ENCODE measurements around the gene ITPKB.

The ITPKB gene

DNA sequence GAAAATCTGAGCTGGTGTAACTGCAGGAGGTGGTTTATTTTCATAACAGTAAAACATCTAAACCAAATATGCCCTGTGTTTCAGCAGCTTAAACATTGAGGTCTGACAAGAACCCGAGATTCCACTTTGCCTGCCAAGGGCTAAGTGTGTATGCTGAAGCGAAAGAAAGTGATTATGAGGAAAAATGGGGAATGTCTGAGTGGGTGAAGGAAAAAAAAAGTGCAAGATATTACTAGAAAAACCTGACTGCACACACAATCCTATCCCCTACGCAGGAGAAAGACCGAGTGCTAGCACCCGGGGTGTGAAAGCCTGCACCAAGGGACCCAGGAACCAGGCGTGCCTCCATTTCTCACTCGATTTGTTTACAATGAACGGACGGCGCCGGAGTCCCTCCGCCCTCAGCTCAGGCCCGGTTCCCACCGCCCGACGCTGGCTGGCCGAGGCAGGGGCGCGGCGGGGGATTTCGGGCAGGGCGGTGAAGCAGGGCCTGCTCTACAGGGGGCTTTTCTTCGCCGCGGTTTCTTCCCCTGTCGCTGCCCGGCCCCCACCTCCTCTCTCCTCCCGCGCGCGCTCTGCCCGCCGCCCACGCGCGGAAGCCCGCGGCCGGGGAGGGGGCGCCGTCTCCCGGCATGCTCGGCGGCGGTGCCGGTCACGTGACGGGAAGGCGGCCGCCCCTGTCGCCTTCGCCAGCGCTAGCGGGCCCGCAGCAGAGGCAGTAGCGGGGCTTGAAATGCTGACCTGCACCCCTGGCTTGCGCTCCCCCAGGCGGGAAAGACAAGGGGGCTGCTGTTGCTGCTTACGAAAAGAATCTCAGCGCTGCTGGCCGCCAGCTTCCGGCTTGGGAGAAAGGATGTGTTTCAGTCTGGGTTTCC lies 35.9 kb downstream of the ITPKB start:
- DNase-seq, result peak; percentile 83

DNA sequence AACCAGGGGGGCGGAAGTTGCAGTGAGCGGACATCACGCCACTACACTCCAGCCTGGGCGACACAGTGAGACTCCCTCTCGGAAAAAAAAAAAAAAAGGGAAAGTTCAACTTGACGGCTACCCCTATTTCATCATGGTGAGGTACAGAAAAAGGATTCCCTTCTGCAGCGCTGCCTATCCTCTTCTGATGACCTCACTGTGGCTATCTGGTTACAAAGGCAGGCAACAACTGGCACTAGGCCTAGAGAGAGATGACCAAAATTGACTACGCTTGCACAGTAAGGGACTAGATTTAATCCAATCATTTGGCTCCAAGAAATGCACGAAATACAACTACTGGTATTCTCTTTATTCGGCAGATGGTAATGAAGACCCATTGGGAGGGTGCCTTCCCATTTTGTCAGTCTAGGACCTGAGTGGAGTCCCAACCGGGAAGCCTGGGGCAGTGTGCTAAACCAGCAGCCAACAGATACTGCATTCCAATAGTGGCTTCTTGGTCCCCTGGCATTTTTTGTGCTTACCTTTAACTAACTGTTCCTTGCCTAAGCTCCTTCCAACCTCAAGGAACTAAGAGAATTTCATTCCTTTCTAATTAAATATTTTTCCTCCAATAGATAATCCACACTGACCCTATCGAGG lies 36.6 kb downstream of the ITPKB start:
- DNase-seq, result no peak

GRCh38 chr1:226700861-226701260 lies 38.2 kb downstream of the ITPKB start:
- no peak for DNase-seq

- DNase-seq, result no peak
These were observed 39.9 kb downstream of the ITPKB start for GRCh38 chr1:226699166-226699565.

GRCh38 chr1:226698659-226699058 lies 40.4 kb downstream of the ITPKB start:
- DNase-seq, result no peak

DNA sequence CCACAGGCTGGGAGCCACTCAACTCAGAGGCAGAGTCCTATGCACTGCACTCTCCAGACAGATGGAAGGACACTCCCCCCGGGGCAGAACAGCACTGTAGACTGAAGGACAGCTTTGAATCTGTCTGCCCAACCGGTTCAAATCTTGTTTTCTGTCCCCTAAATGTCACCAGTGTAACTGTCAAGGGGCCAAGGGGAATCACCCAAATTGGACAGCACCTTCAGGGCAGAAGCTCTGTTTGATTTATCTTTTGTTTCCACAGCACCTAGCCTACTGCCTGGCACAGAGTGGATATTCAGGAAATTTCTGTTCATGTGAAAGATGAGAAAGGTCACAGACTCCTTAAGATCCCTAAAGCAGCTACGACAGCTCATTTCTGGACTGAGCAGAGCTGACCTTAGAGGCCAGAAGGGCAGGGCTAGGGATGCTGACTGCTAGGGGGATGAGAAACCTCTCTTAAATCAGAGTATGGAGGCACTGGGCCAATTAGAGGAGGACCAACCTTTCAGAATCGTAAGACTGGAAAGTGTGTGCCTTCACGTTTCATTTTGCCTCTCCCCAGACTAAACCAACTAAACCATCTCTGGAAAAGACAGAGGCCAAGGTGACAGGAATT lies 41.0 kb downstream of the ITPKB start:
- DNase-seq, result no peak

- DNase-seq, result no peak
These were observed 41.7 kb downstream of the ITPKB start for GRCh38 chr1:226697151-226697928.

DNA sequence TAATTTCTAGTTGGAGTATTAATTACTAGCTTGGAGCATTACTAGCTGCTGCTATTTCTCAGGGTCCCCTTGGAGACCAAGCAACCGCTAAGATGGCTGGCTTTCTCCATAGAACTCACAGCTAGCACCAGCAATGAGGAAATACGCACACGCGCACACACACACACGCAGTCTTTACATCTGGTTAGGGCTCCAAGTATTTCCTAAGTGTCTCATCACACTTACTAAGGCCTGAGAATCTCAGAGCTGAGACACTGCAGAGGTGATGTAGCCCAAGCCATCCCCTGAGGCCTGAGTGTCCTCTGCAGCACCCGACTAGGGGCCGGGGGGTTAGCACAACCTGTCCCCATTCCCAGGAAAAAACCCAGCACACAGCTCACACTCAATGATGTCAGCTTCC lies 42.5 kb downstream of the ITPKB start:
- no peak for DNase-seq

- DNase-seq, result no peak
These were observed 43.7 kb downstream of the ITPKB start for GRCh38 chr1:226695335-226695900.

DNA sequence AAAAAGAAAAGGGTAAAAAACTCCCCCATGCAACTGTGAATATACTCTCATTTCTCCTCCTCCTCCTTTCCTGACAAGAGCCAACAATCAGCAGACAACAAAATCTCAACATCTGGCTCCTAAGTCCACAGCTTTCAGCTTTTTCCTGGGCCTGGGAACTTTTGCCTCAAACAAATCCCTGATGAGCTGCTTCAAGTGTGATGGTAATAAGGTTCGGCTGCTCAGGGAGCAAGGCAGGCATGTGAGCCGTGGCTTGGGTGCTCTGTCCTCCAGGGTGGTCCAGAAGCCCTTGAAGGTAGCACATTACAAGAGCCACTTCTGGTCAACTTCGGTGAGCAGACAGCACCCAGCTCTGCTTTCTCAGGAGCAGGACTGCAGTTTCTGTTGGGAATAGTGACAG lies 46.3 kb downstream of the ITPKB start:
- no peak for DNase-seq

GRCh38 chr1:226692051-226692792 lies 46.9 kb downstream of the ITPKB start:
- no peak for DNase-seq

DNA sequence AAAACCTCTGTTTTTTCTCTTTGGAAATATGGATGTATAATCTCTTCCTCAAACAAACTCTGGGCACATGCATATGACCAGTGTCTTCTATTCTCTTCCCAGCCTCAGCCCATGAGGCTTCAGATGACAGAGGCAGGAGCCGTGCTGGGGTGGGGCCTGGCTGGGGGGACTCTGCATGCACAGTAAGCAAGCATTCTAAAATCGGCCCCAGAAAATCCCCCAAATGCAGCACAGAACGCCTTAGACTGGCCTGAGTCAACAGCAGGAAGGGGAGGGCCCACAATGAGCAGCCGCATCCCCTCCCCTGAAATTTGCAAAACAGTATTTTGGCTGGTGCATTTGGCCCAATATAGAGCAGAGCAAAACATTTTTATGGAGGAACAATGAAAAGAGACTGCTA lies 47.8 kb downstream of the ITPKB start:
- peak; percentile 48 for DNase-seq

DNA sequence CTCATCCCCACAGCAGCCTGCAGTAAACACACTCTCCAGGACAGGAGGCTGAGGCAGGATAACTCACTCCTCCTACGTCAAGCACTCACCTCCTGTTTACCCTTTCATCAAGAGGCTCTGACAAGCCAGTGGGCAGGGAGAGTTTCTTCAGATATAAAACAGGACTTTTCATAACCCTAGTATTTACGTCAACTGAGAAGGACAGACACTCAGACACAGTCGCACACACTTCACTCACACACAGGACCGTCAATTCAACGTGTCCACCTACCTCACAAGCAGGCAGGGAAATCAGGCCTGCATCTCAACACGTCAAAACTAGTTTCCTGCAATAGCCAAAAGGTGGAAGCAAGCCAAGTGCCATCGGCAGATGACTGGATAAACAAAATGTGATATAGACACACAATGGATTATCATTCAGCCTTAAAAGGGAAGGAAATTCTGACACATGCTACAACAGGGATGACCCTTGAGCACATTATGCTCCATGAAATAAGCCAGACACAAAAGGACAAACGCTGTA lies 48.6 kb downstream of the ITPKB start:
- DNase-seq, result peak; percentile 46

DNA sequence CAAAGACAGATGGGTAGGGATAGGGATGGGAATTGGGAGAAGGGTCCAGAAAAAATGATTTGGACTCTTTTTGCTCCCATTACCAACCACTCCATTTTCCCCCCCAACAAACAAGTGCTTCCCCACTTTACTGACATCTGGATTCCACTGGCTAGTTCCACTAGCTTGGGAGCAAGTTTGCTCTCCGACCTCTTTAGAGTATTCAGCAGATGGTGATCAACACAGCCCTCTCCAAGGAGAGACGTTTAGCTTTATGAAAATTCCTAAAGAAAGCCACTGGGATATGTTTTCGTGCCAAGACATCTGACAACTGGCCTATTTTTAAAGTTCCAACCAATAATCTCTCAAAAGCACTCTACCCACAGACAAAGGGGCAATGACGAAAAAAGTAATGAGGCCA lies 50.3 kb downstream of the ITPKB start:
- DNase-seq, result no peak

- no peak for DNase-seq
These were observed 50.9 kb downstream of the ITPKB start for GRCh38 chr1:226688056-226688748.

DNA sequence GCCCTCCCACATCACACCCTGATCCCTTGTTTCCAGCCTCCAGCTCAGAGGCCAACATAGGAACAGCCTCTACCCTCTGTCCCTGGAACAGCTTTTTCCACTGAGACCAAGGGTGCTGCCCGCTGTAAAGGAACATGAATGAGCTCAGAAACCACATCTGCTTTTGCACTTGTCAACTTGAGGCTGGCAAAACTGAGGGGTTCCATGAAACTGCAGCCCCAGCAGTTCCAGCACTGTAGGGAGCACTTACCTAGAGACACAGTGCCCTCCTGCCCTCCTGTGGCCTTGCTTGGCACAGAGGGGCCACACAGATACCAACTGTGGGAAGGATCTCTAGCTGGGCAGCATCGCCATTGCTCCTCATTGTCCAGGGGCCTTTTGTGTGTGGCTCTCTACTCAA lies 51.7 kb downstream of the ITPKB start:
- no peak for DNase-seq

DNA sequence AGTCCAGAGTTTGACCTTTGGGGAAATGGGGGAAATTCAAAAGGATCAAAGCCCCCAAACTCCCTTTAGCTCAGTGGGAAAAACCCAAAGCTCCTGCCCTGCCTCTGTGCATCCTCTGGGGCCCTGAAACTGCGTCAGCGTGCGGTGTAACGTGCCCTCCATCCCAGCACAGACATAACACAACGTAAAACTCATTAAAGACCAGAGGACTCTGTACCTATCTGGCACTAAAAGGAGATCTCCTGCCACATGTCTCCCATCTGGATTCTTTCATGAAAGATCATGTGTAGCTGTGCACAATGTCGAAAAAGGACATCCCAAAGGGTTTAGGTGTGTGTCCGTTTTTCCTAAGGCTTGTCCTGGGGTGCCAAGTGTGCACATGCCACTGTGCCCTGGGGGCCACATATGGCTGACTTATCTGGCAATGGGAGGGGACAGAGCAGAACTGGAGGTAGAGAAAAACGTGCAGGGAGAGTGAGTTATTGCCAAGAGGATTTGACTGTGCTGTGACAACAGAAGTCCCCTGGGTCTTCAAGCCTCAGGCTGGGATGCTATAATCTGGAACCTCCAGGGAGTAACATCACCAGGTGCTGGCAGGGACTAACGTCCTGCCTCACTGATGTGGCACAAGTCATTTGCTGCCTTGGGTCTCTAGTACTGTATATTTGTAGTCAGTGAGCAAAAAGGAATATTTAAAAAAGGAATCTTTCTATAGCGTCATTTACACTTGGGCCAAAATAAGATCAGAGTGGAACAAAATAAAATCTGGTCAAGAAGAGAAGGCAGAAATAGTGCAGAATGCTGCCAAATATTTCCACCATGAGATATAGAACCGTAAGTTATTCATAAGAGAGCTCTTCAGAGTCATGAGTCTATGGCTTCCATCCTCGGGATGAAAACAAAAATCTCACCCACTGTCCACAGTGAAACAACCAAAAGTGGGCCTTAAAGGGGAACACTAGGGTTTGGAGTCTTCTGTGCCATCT lies 52.3 kb downstream of the ITPKB start:
- no peak for DNase-seq

DNA sequence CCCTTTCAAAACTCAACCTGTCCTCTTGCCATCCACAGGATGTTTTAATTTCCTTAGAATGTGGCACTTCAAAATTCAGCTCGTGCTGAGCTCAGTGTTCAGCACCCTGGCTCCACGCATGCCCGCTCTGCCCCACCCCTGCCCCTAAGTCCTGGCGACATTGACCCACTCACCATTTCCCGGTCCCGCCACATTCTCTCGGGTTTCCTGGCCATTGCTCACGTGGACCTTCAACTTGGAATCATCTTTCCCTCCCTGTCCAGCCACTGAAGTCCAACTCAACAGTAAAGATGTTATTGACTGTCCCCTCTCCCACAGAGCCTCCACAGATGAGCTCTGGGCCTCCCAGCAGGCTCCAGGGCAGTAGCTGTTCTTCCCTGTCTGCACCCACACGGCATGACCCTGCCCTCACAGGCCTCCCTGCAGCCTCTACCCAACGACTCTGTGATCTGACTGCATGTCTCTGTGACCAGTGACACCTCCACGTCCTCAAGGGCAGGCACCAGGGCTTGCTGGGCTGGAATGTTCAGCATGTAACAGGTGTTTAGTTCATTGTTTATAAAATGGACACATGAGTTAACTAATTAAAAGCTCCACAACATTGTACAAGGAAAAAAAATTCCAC lies 53.8 kb downstream of the ITPKB start:
- DNase-seq, result no peak

GRCh38 chr1:226684026-226684425 lies 55.1 kb downstream of the ITPKB start:
- DNase-seq, result no peak

Data from activated CD4-positive, alpha-beta T cell treated with anti-CD3 and anti-CD28 coated beads, Interleukin-2, Interleukin-6, amounts not matched to agents 100 ng/mL and 50 ng/mL, durations not matched to agents 16 hours and 8 hours (primary cell).